Muscle layer of colon (tissue), 2 donors: ENCODE results near the gene PLA2G12B.
"Not testable (repeated sequence)": the region's sequence is repeated elsewhere in the genome, so short reads cannot be mapped to it uniquely, and the experiment has no call there.

Experiments
- H3K27ac ChIP-seq: one replicate; pipeline ENCODE4 v1.7.0; 2013; ENCODE audit warnings: low read depth, mild to moderate bottlenecking, low read length, moderate library complexity
- H3K27me3 ChIP-seq, 2 donors: one replicate each; pipeline ENCODE4 v1.7.0; 2013; ENCODE audit warnings: low read length in 2 of 2, mild to moderate bottlenecking in 2 of 2; ENCODE audit not compliant: insufficient read depth in 2 of 2, control insufficient read depth in 1 of 2
- H3K36me3 ChIP-seq: one replicate; pipeline ENCODE4 v1.7.0; 2013; ENCODE audit warnings: mild to moderate bottlenecking, low read length; ENCODE audit not compliant: insufficient read depth
- H3K4me1 ChIP-seq: one replicate; pipeline ENCODE4 v1.7.0; 2013; ENCODE audit warnings: mild to moderate bottlenecking, low read length; ENCODE audit not compliant: insufficient read depth
- H3K4me3 ChIP-seq, 2 donors: one replicate each; pipeline ENCODE4 v1.7.0; 2013; ENCODE audit warnings: low read length in 2 of 2, low read depth in 1 of 2, mild to moderate bottlenecking in 1 of 2, moderate library complexity in 1 of 2
- H3K9ac ChIP-seq: one replicate; pipeline ENCODE4 v1.7.0; 2013; ENCODE audit warnings: low read length
- H3K9me3 ChIP-seq: one replicate; pipeline ENCODE4 v1.7.0; 2013; ENCODE audit warnings: mild to moderate bottlenecking, low read length
- donor health status: abdominal sarcoma.
- donor health status: Adenocarcinoma of cecum.

PLA2G12B gene, protein sequence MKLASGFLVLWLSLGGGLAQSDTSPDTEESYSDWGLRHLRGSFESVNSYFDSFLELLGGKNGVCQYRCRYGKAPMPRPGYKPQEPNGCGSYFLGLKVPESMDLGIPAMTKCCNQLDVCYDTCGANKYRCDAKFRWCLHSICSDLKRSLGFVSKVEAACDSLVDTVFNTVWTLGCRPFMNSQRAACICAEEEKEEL

DNA sequence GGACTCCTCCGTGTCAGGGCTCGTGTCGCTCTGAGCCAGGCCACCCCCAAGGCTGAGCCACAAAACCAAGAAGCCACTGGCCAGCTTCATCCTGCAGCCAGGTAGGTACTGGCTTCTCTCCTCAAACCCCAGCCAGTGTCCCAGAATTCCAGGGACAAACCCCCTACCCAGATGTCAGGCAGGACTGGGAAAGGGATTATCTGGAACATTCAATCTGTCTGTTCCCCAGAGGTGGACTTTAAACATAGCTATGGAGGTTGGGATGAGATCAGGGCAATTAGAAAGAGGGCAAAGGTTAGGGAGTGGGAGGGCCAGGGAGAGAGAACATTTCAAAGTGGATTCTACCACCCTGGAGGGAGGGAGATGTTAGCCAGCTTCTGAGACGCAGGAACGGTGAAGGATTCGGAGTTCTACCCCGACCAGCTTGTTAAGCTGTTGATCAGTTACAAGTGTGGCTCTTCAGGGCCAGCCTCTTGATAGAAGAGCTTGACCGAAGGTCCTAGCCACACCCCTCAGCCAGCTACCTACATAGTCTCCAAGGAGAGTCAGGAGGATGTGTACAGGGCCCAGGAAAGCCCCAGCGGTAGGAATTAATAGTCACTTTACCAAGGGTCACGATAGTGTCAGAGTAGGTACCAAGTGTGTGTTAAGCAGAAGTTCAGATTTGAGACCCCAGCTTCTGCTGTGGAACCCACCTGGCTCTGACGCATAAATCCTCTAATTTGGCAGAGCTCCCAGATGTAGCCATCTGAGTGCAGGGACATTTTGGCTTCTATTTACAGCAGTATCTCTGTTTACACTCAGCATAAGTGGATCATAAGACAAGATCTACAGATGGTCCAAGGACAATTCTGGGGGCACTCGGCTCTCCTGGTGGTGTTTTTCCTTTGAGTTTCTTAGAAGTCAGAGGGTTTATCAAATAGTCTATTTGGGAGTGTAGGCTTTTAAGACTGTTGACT, at the start of gene PLA2G12B:
PLA2G12B (minus strand) TSS at position 211 of the 959 bp plus-strand sequence; CDS start at position 90, 121 bp downstream.
- H3K9ac ChIP-seq = no peak within 1 kb of the TSS
- H3K9me3 ChIP-seq = no peaks in the 10 kb centered on the region
- no peaks in the 10 kb centered on the region for H3K4me1 ChIP-seq
- no peaks in the 10 kb centered on the region for H3K36me3 ChIP-seq
- H3K27me3 ChIP-seq = no peaks in the 10 kb centered on the region
- no peak within 1 kb of the TSS for H3K27ac ChIP-seq
- H3K4me3 ChIP-seq = no peak within 1 kb of the TSS

DNA sequence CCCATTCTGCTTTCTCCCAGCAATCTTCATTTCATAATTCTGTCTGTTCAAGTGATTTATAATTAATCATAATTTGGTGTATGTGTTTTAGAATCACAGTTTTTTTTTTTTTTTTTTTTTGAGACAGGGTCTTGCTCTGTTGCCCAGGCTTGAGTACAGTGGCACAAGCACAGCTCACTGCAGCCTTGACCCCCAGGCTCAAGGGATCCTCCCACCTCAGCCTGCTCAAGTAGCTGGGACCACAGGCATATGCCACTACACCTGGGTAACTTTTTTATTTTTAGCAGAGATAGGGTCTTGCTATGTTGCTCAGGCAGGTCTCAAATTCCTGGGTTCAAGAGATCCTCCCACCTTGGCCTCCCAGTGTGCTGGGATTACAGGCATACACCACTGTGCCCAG, 49.2 kb upstream of the PLA2G12B start:
- Histone ChIP-seq H3K4me1 (no peaks in the 10 kb centered on the region), H3K9ac (no peak overlapping the region), H3K4me3 (no peak overlapping the region), H3K36me3 (peaks cover 14% of the 10 kb centered on the region), H3K9me3 (no peaks in the 10 kb centered on the region), H3K27ac (no peak overlapping the region), H3K27me3 (no peaks in the 10 kb centered on the region)

DNA sequence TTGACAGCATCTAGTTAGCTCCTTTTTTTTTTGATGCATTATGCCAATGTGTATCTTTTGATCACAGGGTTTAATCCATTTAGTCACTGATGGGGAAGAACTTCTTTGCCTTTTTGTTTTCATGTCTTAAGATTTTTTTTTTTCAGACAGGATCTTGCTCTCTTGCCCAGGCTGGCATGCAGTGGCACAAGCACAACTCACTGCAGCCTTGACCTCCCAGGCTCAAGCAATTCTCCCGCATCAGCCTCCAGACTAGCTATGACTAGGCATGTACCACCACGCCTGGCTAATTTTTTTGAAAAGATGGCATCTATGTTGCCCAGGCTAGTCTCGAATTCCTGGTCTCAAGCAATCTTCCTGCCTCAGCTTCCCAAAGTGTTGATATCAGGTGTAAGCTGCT, 46.4 kb upstream of the PLA2G12B start:
- Histone ChIP-seq H3K9ac (no peak overlapping the region), H3K27ac (no peak overlapping the region), H3K4me1 (no peaks in the 10 kb centered on the region), H3K27me3 (no peaks in the 10 kb centered on the region), H3K36me3 (no peaks in the 10 kb centered on the region), H3K9me3 (no peaks in the 10 kb centered on the region), H3K4me3 (no peak overlapping the region)

DNA sequence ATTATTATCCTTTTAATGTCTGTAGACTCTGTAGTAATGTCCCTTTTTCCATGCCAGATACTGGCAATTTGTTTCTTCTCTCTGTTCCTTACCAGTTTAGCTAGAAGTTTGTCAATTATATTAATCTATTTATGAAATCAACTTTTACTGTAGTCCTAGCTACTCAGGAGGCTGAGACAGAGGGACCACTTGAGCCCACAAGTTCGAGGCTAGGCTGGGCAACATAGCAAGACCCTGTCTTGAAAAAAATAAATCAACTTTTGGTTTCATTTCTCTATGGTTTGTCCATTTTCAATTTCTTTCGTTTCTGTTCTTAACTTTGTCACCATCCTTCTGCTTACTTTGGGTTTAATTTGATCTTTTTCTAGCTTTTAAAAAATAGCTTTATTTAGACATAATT, 42.5 kb upstream of the PLA2G12B start:
- H3K27me3 ChIP-seq = no peaks in the 10 kb centered on the region
- no peaks in the 10 kb centered on the region for H3K9me3 ChIP-seq
- H3K27ac ChIP-seq = no peak overlapping the region

DNA sequence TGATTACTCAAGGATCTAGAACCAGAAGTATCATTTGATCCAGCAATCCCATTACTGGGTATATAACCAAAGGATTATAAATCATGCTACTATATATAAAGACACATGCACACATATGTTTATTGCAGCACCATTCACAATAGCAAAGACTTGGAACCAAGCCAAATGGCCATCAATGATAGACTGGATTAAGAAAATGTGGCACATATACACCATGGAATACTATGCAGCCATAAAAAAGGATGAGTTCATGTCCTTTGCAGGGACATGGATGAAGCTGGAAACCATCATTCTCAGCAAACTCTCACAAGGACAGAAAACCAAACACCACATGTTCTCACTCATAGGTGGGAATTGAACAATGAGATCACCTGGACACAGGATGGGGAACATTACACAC, 40.9 kb upstream of the PLA2G12B start:
- not testable (repeated sequence) for H3K36me3 ChIP-seq, H3K4me3 ChIP-seq, H3K9ac ChIP-seq, H3K4me1 ChIP-seq, H3K9me3 ChIP-seq, H3K27ac ChIP-seq, H3K27me3 ChIP-seq

More for the DNA sequence above, 42.5 kb upstream of the PLA2G12B start:
- no peaks in the 10 kb centered on the region for H3K36me3 ChIP-seq
- no peak overlapping the region for H3K9ac ChIP-seq
- H3K4me3 ChIP-seq = no peak overlapping the region
- no peaks in the 10 kb centered on the region for H3K4me1 ChIP-seq

DNA sequence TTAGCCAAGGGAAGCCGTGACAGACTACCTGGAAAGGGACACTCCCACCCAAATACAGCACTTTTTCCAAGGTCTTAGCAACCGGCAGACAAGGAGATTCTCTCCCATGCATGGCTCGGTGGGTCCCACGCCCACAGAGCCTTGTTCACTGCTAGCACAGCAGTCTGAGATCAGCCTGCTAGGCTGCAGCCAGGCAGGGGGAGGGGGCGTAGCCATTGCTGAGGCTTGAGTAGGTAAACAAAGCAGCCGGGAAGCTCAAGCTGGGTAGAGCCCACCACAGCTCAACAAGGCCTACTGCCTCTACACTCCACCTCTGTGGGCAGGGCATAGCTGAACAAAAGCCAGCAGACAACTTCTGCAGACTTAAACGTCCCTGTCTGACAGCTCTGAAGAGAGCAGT, 35.2 kb upstream of the PLA2G12B start:
- not testable (repeated sequence) for H3K9ac ChIP-seq, H3K27ac ChIP-seq, H3K27me3 ChIP-seq, H3K4me1 ChIP-seq, H3K4me3 ChIP-seq, H3K36me3 ChIP-seq, H3K9me3 ChIP-seq

DNA sequence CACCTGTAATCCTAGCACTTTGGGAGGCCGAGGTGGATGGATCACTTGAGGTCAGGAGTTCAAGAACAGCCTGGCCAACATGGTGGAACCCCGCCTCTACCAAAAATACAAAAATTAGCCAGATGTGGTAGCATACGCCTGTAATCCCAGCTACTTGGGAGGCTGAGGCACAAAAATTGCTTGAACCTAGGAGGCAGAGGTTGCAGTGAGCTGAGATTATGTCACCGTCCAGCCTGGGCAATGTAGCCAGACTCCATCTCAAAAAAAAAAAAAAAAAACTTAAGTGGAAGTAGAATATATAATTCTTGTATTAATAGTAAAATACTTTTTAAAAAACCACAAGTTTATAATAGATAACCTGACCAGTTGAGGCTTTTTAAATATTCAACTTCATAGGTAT, 30.0 kb upstream of the PLA2G12B start:
- not testable (repeated sequence) for H3K9me3 ChIP-seq, H3K27ac ChIP-seq, H3K4me3 ChIP-seq, H3K36me3 ChIP-seq, H3K9ac ChIP-seq, H3K4me1 ChIP-seq, H3K27me3 ChIP-seq

DNA sequence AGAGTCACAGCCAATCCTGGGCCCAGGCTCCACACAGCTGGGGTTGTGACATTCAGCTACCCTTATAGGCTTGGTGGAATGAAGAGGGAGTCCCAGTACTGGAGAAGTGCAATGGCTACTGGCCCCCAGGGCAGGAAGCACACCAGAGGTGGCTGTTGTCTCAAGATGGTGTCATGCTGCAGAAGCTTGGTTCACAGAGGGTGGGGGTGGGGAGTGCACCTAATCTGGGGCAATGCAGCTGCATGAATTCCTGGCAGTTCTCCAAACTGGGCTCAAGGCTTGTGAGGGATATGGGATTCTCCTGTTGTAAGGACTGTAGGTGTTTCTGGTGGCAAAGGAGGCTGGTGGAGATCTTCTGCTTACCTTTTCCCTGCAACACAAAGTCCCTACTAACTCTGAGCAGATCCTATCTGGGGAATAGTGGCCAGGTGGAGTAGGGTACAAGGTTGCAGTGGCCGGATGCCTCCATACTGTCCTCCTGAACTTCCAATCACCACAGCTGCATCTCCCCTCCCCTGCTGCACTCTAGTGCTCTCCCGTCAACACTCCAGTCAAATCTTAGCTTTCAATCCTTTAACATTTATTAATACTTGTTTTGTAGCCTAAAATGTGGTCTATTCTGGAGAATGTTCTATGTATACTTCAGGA, 27.4 kb upstream of the PLA2G12B start:
- Histone ChIP-seq H3K27ac (no peak overlapping the region), H3K36me3 (no peaks in the 10 kb centered on the region), H3K9ac (no peak overlapping the region), H3K9me3 (no peaks in the 10 kb centered on the region), H3K27me3 (no peaks in the 10 kb centered on the region), H3K4me3 (no peak overlapping the region), H3K4me1 (no peaks in the 10 kb centered on the region)

DNA sequence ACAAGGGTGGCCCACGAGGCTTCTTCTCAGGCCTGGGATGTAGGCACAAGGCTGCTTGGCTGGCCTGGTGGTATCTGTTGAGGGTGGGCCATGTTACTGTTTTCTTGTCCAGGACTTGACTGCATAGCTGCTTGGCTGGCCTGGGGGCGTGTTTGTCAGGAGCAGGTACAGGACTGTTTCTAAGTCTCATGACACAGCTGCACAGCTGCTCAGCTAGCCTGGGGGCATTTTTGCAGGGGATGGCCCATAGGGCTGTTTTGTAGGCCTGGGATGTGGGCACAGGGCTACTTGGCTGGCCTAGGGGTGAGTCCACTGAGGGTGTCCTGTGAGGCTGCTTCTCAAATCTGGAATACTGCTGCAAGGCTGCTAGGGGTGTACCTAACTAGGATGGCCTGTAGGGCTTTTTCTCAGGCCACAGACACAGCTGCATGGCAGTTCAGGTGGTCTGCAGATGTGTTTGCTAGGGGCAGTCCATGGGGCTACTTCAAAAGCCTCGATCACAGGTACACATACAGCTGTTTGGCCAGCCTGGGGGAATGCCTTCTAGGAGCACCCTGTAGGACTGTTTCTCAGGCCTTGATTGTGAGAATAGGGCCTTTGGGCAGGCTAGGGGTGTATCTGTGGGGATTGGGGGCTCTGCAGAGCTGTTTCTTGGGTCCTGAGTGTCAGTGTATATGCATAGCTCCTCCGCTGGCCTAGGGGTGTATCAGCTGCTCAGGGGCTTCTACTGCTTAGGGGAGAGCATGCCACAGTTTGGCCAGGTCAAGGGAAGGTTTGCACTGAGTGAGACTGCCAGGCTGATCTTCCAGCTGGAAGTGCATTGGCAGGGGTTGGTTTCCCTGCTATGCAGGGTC, 26.6 kb upstream of the PLA2G12B start:
- Histone ChIP-seq H3K27ac (no peak overlapping the region), H3K9me3 (no peaks in the 10 kb centered on the region), H3K4me3 (no peak overlapping the region), H3K4me1 (no peaks in the 10 kb centered on the region), H3K9ac (no peak overlapping the region), H3K27me3 (no peaks in the 10 kb centered on the region), H3K36me3 (no peaks in the 10 kb centered on the region)

DNA sequence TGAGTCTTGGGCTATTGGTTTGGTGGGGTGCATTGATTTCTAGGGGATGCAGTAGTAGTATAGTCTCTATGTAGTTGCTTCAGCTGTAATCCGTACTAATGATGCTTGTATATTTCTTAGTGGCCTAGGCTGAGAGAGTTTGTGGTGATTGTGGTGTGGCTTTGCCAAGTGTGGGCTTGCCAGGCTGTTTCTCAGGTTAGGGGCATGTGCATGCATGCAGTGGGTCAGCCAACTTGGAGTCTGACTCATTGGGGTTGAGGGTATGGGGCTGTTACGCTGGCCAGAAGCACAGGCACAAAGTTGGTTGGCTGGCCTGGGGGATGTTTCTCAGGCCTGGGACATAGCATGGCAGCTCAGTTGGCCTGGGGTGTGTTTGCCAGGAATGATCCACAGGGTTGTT, 25.7 kb upstream of the PLA2G12B start:
- Histone ChIP-seq H3K4me3 (no peak overlapping the region), H3K27ac (no peak overlapping the region), H3K4me1 (no peaks in the 10 kb centered on the region), H3K9ac (no peak overlapping the region), H3K27me3 (no peaks in the 10 kb centered on the region), H3K36me3 (no peaks in the 10 kb centered on the region), H3K9me3 (no peaks in the 10 kb centered on the region)

DNA sequence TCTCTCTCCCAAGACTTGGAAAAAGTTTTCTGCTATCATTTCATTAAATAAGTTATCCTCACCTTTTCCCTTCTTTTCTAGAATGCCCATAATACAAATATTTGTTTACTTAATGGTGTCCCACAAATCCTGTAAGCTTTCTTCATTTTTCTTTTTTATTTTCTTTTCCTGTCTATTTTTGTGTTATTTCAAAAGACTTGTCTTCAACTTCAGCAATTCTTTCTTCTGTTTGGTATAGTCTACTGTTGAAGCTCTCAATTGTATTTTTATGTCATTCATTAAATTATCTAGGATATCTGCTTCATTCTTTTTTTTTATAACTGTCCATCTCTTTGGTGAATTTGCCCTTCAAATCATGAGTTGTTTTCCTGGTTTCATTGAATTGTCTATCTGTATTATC, 25.1 kb upstream of the PLA2G12B start:
- no peak overlapping the region for H3K4me3 ChIP-seq
- H3K4me1 ChIP-seq = no peaks in the 10 kb centered on the region
- no peak overlapping the region for H3K9ac ChIP-seq
- no peaks in the 10 kb centered on the region for H3K36me3 ChIP-seq
- H3K27me3 ChIP-seq = no peaks in the 10 kb centered on the region
- no peaks in the 10 kb centered on the region for H3K9me3 ChIP-seq
- H3K27ac ChIP-seq = no peak overlapping the region
